Astrocyte of the spinal cord (primary cell): Measurements from ENCODE around the gene REELD1.

Experiments used
- DNase-seq: peaks from one replicate; pipeline ENCODE4 v3.0.0; 2011; ENCODE audit warnings: low read depth, low spot score
- H3K4me3 ChIP-seq: 2 replicates; pipeline ENCODE4 v1.5.1; 2011; ENCODE audit warnings: low read depth, mild to moderate bottlenecking, low read length, moderate library complexity
- in situ Hi-C: cut with HindIII; loops from 2 replicates; pipeline ENCODE4 v1.10.0; 2017; ENCODE audit warnings: low sequenced_read_pairs
- TF ChIP-seq, protein P1 (sequence below): IDR thresholded peaks from 2 replicates; pipeline ENCODE4 v1.5.1; 2012; ENCODE audit warnings: low read depth, mild to moderate bottlenecking, low read length, inconsistent platforms

The REELD1 gene

DNA sequence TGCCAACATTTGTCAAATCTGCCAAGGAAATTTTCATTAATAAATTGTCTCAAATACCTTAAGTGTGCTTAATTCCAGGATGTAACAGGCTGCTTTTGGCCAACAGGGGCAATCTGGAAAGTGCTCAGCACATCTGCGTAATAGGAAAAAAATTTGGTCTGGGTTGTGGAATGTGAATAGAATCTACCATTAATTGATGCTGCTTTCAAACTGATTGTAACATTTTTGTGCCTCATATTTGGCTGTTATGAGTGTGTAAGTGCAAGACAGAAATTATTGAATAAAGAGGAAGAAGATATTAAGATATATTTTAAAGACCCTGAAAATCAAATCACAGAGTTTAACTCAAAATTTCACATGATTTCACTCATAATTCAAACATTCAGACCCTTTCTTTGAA is 41.1 kb downstream of the REELD1 start:
- no peak overlapping the region for H3K4me3 ChIP-seq
- TF ChIP-seq, protein P1, sequence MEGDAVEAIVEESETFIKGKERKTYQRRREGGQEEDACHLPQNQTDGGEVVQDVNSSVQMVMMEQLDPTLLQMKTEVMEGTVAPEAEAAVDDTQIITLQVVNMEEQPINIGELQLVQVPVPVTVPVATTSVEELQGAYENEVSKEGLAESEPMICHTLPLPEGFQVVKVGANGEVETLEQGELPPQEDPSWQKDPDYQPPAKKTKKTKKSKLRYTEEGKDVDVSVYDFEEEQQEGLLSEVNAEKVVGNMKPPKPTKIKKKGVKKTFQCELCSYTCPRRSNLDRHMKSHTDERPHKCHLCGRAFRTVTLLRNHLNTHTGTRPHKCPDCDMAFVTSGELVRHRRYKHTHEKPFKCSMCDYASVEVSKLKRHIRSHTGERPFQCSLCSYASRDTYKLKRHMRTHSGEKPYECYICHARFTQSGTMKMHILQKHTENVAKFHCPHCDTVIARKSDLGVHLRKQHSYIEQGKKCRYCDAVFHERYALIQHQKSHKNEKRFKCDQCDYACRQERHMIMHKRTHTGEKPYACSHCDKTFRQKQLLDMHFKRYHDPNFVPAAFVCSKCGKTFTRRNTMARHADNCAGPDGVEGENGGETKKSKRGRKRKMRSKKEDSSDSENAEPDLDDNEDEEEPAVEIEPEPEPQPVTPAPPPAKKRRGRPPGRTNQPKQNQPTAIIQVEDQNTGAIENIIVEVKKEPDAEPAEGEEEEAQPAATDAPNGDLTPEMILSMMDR = no peak
- in situ Hi-C loops = no loop called here
- peak; percentile 64 for DNase-seq

DNA sequence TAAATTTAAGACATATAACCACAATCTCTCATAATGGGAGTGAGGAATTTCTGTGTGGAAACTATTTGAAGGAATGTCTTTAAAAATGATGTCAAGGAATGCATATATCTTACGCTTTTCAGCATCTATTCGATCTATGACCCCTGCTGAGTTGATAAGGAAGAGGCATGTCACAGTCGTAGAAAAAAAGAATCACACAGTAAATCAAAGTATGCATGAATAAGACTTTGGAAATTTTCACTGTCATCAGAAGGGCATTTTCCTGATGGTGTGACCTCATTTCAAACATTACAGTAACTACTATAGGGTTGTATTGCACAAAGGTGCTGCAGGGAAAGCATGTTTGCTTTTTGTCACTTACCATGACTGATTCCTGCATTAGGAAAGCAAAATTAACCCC is 41.5 kb downstream of the REELD1 start:
- TF ChIP-seq, protein P1 = no peak
- peak; percentile 68 for DNase-seq
- H3K4me3 ChIP-seq = no peak overlapping the region
- in situ Hi-C loops = no loop called here

DNA sequence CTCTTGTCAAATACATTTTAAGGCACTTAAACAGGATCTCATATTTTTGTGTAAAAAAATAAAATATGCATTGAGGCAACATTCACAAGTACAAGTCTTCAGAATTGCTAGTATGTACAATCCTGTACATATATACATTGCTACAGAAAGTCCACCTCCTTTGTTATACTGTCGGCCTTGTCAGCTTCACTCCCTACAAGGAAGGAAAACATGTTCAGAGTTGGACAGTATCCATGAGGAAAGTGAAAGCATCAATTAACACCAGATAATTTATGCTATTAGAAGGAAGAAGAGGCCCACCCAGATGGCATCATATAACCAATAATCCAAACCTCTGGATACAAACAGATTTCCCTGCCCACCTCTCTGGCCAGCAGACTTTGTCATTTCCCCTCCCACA is 42.0 kb downstream of the REELD1 start:
- in situ Hi-C loops = no loop called here
- TF ChIP-seq, protein P1 = no peak
- no peak overlapping the region for H3K4me3 ChIP-seq
- no peak for DNase-seq

GRCh38 chr4:146257511-146257910 is 43.2 kb downstream of the REELD1 start:
- TF ChIP-seq, protein P1 = no peak
- no peak overlapping the region for H3K4me3 ChIP-seq
- in situ Hi-C loops = no loop called here
- DNase-seq = no peak

GRCh38 chr4:146260521-146260920 is 46.2 kb downstream of the REELD1 start:
- TF ChIP-seq, protein P1 = no peak
- in situ Hi-C loops = no loop called here
- no peak overlapping the region for H3K4me3 ChIP-seq
- no peak for DNase-seq

DNA sequence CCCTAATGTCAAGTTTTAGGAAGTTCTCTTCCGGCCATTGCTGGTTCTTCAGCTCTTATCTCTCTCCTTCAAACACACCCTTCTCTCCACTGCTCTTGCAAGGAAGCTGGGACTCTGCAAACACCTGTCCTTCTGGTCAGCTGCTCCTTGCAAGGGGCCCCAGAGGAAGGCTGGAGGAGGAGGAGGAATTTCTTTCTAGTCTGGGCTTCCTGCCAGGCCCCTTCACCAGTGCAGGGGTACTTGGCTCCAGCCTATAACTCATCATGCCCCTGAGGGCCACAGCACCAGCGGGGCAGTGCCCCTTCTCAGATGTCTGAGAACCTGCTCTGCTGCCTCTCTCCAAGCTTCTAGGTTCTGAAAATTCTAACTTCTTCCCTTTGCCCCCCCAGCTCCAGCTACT is 46.7 kb downstream of the REELD1 start:
- H3K4me3 ChIP-seq = no peak overlapping the region
- TF ChIP-seq, protein P1 = no peak
- in situ Hi-C loops = no loop called here

GRCh38 chr4:146263793-146264192 is 49.5 kb downstream of the REELD1 start:
- in situ Hi-C loops = no loop called here
- no peak overlapping the region for H3K4me3 ChIP-seq
- no peak for DNase-seq
- TF ChIP-seq, protein P1 = no peak

More for the DNA sequence above, 46.7 kb downstream of the REELD1 start:
- DNase-seq = no peak
